OCI-LY1 (cell line): Measurements from ENCODE around the gene CCDC12.

Experiments
- EZH2 ChIP-seq: fragments of 200-600 bp; sonication (generic), shearing (Covaris generic); IDR thresholded peaks from 2 replicates; pipeline ENCODE4 v1.8.0; 2017; ENCODE audit warnings: borderline replicate concordance, mixed run types, mild to moderate bottlenecking, antibody characterized with exemption, low read length, moderate library complexity, mixed read lengths
- TF ChIP-seq, protein P1 (sequence below): fragments of 200-600 bp; sonication (generic), shearing (Covaris generic); IDR thresholded peaks from 2 replicates; pipeline ENCODE4 v1.5.1; 2017; ENCODE audit warnings: mild to moderate bottlenecking, antibody characterized with exemption, low read length, moderate library complexity, mixed read lengths

DNA sequence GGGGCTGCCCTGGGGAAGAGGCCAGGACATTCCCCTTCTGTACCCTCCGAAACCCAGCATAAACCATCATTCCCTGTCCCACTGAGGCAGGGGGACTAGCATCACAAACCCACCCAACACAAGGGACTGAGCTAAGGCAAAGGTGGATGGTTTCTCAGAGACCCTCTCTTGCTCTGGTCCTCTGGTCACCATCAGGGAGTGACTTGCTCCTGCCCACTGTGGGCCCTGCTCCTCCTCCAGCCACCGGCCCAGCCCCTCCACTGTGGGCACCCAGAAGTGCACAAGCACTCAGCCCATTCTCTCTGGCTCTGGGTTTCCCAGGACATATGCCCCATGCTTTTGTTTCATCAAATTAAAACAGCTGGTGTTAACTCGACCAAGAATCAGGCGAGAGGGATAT is 54.1 kb downstream of the CCDC12 start:
- TF ChIP-seq, protein P1, sequence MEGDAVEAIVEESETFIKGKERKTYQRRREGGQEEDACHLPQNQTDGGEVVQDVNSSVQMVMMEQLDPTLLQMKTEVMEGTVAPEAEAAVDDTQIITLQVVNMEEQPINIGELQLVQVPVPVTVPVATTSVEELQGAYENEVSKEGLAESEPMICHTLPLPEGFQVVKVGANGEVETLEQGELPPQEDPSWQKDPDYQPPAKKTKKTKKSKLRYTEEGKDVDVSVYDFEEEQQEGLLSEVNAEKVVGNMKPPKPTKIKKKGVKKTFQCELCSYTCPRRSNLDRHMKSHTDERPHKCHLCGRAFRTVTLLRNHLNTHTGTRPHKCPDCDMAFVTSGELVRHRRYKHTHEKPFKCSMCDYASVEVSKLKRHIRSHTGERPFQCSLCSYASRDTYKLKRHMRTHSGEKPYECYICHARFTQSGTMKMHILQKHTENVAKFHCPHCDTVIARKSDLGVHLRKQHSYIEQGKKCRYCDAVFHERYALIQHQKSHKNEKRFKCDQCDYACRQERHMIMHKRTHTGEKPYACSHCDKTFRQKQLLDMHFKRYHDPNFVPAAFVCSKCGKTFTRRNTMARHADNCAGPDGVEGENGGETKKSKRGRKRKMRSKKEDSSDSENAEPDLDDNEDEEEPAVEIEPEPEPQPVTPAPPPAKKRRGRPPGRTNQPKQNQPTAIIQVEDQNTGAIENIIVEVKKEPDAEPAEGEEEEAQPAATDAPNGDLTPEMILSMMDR = no peak
- no peak for TF ChIP-seq EZH2
